Measurements from ENCODE around the gene C19orf73. TPM values are rescaled to one million over a fixed set of nuclear protein-coding genes. Genes with fewer than 3 reads are reported as not detected.
A peak's percentile ranks its signal among the peaks of the same experiment; 100 is the strongest.

C19orf73 gene
- total RNA-seq, 1 donor from 2014 or later, result 1.8 TPM

DNA sequence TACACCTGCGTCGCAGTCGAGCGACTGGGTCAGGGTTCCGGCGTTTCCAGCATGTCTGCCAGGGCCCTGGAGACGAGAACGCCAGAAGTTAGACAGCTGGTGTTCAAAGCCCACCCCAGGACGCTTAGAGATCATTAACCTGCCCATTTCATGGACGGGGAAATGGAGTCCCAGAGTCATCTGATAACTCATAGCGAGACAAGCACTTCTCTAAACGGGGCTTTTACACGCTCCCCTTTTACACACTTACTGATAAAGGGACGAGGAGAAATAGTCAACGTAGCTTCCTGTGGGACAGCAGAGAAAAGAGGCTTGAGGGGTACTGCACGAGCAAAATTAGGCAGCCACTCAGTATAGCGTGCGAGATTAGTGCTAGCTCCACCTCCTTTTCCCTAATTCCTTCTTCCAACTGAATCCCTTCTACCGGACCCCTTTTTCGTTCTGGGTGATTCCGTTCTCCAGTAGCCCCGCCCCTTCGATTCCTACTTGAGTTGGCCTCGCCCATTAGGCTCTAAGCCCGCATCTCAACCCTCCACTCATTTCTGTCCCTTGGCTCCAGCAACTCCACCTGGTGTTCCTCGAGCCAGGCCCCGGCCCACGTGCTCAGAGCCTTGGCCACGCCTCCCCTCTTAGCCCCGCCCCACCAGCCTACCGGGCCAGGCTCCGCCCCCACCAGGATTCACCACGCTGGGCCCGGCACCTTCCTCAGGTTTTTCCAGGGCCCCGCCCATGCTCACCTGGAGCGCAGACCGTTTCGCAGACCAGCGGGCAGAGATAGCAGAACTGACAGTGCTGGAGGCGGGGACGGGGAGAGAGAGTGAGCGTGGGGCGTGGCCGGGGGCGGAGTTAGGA is 32.5 kb upstream of the C19orf73 start:
- Mint-ChIP-seq H3K4me3 (ENCODE audit: unreplicated experiment) (peak overlapping the region; percentile 93), H3K27ac (ENCODE audit: unreplicated experiment) (peak overlapping the region; percentile 76), H3K27me3 (ENCODE audit: unreplicated experiment) (peaks cover 2% of the 10 kb centered on the region), H3K4me1 (ENCODE audit: unreplicated experiment) (peaks cover 14% of the 10 kb centered on the region), H3K36me3 (ENCODE audit: unreplicated experiment) (no peaks in the 10 kb centered on the region), H3K9me3 (ENCODE audit: unreplicated experiment) (peaks cover 3% of the 10 kb centered on the region)
- DNase-seq (ENCODE audit: extremely low spot score, unreplicated experiment), result no peak
- TF ChIP-seq, protein P1, sequence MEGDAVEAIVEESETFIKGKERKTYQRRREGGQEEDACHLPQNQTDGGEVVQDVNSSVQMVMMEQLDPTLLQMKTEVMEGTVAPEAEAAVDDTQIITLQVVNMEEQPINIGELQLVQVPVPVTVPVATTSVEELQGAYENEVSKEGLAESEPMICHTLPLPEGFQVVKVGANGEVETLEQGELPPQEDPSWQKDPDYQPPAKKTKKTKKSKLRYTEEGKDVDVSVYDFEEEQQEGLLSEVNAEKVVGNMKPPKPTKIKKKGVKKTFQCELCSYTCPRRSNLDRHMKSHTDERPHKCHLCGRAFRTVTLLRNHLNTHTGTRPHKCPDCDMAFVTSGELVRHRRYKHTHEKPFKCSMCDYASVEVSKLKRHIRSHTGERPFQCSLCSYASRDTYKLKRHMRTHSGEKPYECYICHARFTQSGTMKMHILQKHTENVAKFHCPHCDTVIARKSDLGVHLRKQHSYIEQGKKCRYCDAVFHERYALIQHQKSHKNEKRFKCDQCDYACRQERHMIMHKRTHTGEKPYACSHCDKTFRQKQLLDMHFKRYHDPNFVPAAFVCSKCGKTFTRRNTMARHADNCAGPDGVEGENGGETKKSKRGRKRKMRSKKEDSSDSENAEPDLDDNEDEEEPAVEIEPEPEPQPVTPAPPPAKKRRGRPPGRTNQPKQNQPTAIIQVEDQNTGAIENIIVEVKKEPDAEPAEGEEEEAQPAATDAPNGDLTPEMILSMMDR (IDR thresholded peaks at IDR 0.05), result no peak

DNA sequence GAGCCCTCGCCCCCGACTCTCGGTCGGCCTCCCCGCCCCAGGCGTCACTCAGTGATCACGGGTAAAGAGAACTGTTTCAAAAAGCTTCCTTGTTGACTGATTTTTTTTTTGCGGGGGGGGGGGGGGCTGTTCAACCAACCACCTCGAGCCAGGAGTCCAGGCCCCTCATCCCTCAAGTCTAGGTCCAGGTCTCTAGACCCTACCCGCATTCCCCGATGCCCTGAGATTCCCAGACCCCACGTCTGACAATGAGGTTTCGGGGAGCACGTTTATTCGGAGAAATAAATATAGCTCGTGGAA is 32.0 kb upstream of the C19orf73 start:
- Mint-ChIP-seq H3K9me3 (ENCODE audit: unreplicated experiment) (peaks cover 3% of the 10 kb centered on the region), H3K4me1 (ENCODE audit: unreplicated experiment) (peaks cover 18% of the 10 kb centered on the region), H3K36me3 (ENCODE audit: unreplicated experiment) (no peaks in the 10 kb centered on the region), H3K27ac (ENCODE audit: unreplicated experiment) (no peak overlapping the region), H3K4me3 (ENCODE audit: unreplicated experiment) (peak overlapping the region; percentile 93), H3K27me3 (ENCODE audit: unreplicated experiment) (peaks cover 2% of the 10 kb centered on the region)
- TF ChIP-seq, protein P1 (IDR thresholded peaks at IDR 0.05), result no peak
- no peak for DNase-seq (ENCODE audit: extremely low spot score, unreplicated experiment)

DNA sequence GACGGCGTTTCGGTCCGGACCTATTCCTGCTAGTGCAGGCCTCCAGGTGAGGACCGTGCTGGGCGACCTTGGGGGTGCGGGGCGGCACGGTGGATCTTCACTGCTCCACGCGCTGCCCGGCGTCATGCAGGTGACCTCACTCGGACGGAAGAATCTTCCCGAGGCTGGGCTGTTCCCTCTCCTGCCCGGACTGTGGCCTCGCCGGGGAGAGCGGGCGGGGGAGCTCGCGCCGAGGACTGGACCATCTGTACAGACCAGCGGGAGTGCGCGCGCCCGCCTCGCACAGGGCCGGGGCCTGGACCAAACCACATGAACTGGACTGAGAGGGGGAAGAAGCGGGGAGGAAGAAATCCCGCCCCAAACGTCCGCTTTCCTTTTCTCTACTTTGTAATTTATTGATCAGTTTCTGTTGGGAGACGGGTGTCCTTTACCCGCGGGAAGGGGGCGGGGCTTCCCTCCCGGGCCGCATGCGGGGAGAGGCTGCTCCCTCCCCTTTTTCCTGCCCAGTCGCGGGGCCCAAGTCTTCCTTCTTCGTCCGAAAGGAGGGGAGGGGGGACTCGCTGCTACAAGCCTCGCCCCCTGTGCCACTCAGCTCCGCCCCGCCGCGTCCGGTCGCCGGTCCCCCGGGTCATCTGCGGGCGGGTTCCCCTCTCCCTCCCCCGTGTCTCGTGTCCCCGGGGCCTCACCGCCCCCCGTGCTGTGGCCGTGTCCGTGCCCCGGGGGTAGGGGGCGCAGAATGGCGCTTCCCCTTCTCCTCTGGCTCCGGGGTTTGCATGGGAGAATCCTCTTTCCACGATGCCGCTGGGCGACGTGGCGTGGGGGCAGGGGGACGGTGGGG is 31.4 kb upstream of the C19orf73 start:
- Mint-ChIP-seq H3K9me3 (ENCODE audit: unreplicated experiment) (peaks cover 3% of the 10 kb centered on the region), H3K27ac (ENCODE audit: unreplicated experiment) (peak overlapping the region; percentile 86), H3K4me3 (ENCODE audit: unreplicated experiment) (peak overlapping the region; percentile 93), H3K4me1 (ENCODE audit: unreplicated experiment) (peaks cover 22% of the 10 kb centered on the region), H3K36me3 (ENCODE audit: unreplicated experiment) (no peaks in the 10 kb centered on the region), H3K27me3 (ENCODE audit: unreplicated experiment) (no peaks in the 10 kb centered on the region)
- TF ChIP-seq, protein P1 (IDR thresholded peaks at IDR 0.05), result no peak
- peak; percentile 94 for DNase-seq (ENCODE audit: extremely low spot score, unreplicated experiment)

DNA sequence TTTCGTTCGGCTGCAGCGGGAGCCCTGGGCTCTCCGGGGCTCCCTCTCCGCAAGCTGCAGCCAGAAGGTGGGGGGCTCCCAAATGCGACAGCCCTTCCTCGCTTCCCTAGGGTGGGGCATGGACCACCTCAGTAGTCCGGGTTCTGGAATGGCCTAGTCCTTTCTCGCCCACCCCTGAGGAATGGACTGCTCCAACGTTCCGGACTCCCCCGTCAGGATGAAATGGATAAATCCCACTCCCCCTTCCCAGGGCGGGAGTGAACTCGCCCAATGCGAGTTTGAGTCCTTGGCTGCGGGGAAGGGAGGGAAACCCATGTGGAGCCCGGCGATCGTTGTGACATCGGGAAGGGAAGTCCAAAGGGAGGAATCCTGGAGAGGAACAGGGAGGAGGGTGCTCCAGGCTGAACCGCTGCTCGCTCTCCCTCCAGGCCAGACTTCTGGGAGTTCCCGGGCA is 30.7 kb upstream of the C19orf73 start:
- Mint-ChIP-seq H3K4me1 (ENCODE audit: unreplicated experiment) (peaks cover 22% of the 10 kb centered on the region), H3K4me3 (ENCODE audit: unreplicated experiment) (peak overlapping the region; percentile 93), H3K27me3 (ENCODE audit: unreplicated experiment) (no peaks in the 10 kb centered on the region), H3K27ac (ENCODE audit: unreplicated experiment) (peak overlapping the region; percentile 86), H3K9me3 (ENCODE audit: unreplicated experiment) (peaks cover 2% of the 10 kb centered on the region), H3K36me3 (ENCODE audit: unreplicated experiment) (no peaks in the 10 kb centered on the region)
- peak; percentile 92 for DNase-seq (ENCODE audit: extremely low spot score, unreplicated experiment)
- TF ChIP-seq, protein P1 (IDR thresholded peaks at IDR 0.05), result no peak
